A549 (cell line): Measurements from ENCODE around the gene ARL6IP5.

Experiments
- CHD2 ChIP-seq: fragments of 150-350 bp; IDR thresholded peaks from 2 replicates; pipeline ENCODE4 v1.6.1; 2014; ENCODE audit warnings: low read length; ENCODE audit not compliant: partially characterized antibody
- ESRRA ChIP-seq: fragments of 150-350 bp; IDR thresholded peaks from 2 replicates; pipeline ENCODE4 v1.6.1; 2014; ENCODE audit warnings: mild to moderate bottlenecking, low read length, borderline replicate concordance
- NFE2L2 ChIP-seq: fragments of 150-350 bp; conservative IDR thresholded peaks from 2 replicates; pipeline ENCODE4 v1.6.1; 2014; ENCODE audit warnings: low read length
- POLR2A ChIP-seq: IDR thresholded peaks from 2 replicates; pipeline ENCODE4 v1.6.1; 2012; ENCODE audit warnings: mild to moderate bottlenecking, low read length
- POLR2AphosphoS2 ChIP-seq: conservative IDR thresholded peaks from 2 replicates; pipeline ENCODE4 v1.6.1; 2012; ENCODE audit warnings: low read length, improper control_type of control experiment, inconsistent platforms
- RAD21 ChIP-seq, 2 experiments: fragments of >200 bp in 1 of 2; sonication (Bioruptor Twin) in 1 of 2; formaldehyde crosslinking in 1 of 2; IDR thresholded peaks in 1 of 2; conservative IDR thresholded peaks in 1 of 2; 2 replicates in 1 of 2; 3 replicates in 1 of 2; pipeline ENCODE4 v1.6.1; 2012 to 2018; ENCODE audit warnings: inconsistent platforms in 1 of 2
- USF2 ChIP-seq: fragments of 450-650 bp; IDR thresholded peaks from 2 replicates; pipeline ENCODE4 v1.6.1; 2014; ENCODE audit warnings: antibody characterized with exemption
- ZSCAN20 ChIP-seq: fragments of 250-450 bp; sonication (Bioruptor Pico); IDR thresholded peaks from 2 replicates; pipeline ENCODE4 v1.8.0; 2022; ENCODE audit warnings: mild to moderate bottlenecking, moderate library complexity
- TF ChIP-seq, protein P1 (sequence below): fragments of >200 bp; sonication (Bioruptor Twin); formaldehyde crosslinking; IDR thresholded peaks from 3 replicates; pipeline ENCODE4 v1.5.1; 2016

DNA sequence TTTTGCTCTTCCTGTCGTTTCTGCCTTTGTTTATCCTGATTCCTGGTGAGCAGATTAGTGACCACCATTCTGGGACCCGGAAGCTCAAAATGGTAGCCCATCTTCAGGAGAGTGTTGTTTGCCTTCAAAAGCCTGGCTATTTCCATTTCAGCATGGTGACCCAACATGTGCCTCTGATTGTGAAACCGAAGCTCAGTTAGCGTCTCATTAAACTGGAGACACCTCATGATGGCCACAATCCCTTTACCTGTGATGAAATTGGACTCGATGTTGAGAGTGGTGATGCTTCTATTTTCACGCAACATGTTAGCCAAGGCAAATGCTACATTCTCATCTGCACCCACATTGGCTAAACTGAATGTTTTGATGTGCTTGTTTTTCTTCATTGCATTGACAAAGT, 34.4 kb downstream of the ARL6IP5 start:
- no peak for TF ChIP-seq NFE2L2
- no peak for TF ChIP-seq ESRRA
- TF ChIP-seq, protein P1, sequence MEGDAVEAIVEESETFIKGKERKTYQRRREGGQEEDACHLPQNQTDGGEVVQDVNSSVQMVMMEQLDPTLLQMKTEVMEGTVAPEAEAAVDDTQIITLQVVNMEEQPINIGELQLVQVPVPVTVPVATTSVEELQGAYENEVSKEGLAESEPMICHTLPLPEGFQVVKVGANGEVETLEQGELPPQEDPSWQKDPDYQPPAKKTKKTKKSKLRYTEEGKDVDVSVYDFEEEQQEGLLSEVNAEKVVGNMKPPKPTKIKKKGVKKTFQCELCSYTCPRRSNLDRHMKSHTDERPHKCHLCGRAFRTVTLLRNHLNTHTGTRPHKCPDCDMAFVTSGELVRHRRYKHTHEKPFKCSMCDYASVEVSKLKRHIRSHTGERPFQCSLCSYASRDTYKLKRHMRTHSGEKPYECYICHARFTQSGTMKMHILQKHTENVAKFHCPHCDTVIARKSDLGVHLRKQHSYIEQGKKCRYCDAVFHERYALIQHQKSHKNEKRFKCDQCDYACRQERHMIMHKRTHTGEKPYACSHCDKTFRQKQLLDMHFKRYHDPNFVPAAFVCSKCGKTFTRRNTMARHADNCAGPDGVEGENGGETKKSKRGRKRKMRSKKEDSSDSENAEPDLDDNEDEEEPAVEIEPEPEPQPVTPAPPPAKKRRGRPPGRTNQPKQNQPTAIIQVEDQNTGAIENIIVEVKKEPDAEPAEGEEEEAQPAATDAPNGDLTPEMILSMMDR = no peak
- TF ChIP-seq RAD21 (conservative IDR thresholded peaks at IDR 0.05 in 1 of 2, IDR thresholded peaks at IDR 0.05 in 1 of 2) = no peak
- TF ChIP-seq ZSCAN20 = no peak
- TF ChIP-seq CHD2 = no peak
- TF ChIP-seq USF2 = no peak
- TF ChIP-seq POLR2AphosphoS2 = no peak
- TF ChIP-seq POLR2A = no peak
